IPS-15b (cell line): Measurements from ENCODE around the gene ERC2.

Source experiments
- H3K27me3 ChIP-seq: one replicate; pipeline ENCODE4 v1.6.1; 2013; ENCODE audit warnings: low read length; ENCODE audit not compliant: control insufficient read depth, insufficient read depth
- H3K36me3 ChIP-seq: one replicate; pipeline ENCODE4 v1.6.1; 2013; ENCODE audit warnings: low read length; ENCODE audit not compliant: control insufficient read depth, insufficient read depth
- H3K4me1 ChIP-seq: one replicate; pipeline ENCODE4 v1.6.1; 2013; ENCODE audit warnings: mild to moderate bottlenecking, low read length; ENCODE audit not compliant: control insufficient read depth, insufficient read depth
- H3K4me3 ChIP-seq: one replicate; pipeline ENCODE4 v1.5.1; 2013; ENCODE audit warnings: low read depth, low read length
- H3K9ac ChIP-seq: one replicate; pipeline ENCODE4 v1.6.1; 2013; ENCODE audit warnings: low read depth, mild to moderate bottlenecking, low read length
- H3K9me3 ChIP-seq: one replicate; pipeline ENCODE4 v1.6.1; 2013; ENCODE audit warnings: mild to moderate bottlenecking, low read length; ENCODE audit not compliant: control insufficient read depth, insufficient read depth

The ERC2 gene

GRCh38 chr3:56469141-56469540, 874 bp upstream of the ERC2 start:
- Histone ChIP-seq H3K27me3 (no peaks in the 10 kb centered on the region), H3K9ac (no peak overlapping the region), H3K36me3 (no peaks in the 10 kb centered on the region), H3K9me3 (no peaks in the 10 kb centered on the region), H3K4me3 (no peak overlapping the region), H3K4me1 (no peaks in the 10 kb centered on the region)

- Histone ChIP-seq H3K4me3 (peak overlapping the region; percentile 87), H3K9ac (peak overlapping the region; percentile 54), H3K27me3 (no peaks in the 10 kb centered on the region)
Measured at GRCh38 chr3:56467801-56468183, 475 bp downstream of the ERC2 start.

GRCh38 chr3:56467108-56467507, 1.2 kb downstream of the ERC2 start:
- no peaks in the 10 kb centered on the region for H3K4me1 ChIP-seq
- H3K4me3 ChIP-seq: peak overlapping the region; percentile 87
- H3K9ac ChIP-seq: no peak overlapping the region
- no peaks in the 10 kb centered on the region for H3K9me3 ChIP-seq
- H3K27me3 ChIP-seq: no peaks in the 10 kb centered on the region
- H3K36me3 ChIP-seq: no peaks in the 10 kb centered on the region

More at GRCh38 chr3:56467801-56468183, 475 bp downstream of the ERC2 start:
- H3K36me3 ChIP-seq: no peaks in the 10 kb centered on the region
- no peaks in the 10 kb centered on the region for H3K9me3 ChIP-seq
- no peaks in the 10 kb centered on the region for H3K4me1 ChIP-seq

- no peaks in the 10 kb centered on the region for H3K27me3 ChIP-seq
- H3K9ac ChIP-seq: no peak overlapping the region
- H3K36me3 ChIP-seq: no peaks in the 10 kb centered on the region
- no peak overlapping the region for H3K4me3 ChIP-seq
- H3K4me1 ChIP-seq: peaks cover 6% of the 10 kb centered on the region
- no peaks in the 10 kb centered on the region for H3K9me3 ChIP-seq
Measured at GRCh38 chr3:56459719-56460118, 8.5 kb downstream of the ERC2 start.

- peaks cover 6% of the 10 kb centered on the region for H3K4me1 ChIP-seq
- H3K36me3 ChIP-seq: no peaks in the 10 kb centered on the region
- no peak overlapping the region for H3K4me3 ChIP-seq
- H3K9ac ChIP-seq: no peak overlapping the region
- H3K9me3 ChIP-seq: no peaks in the 10 kb centered on the region
- H3K27me3 ChIP-seq: no peaks in the 10 kb centered on the region
Measured at GRCh38 chr3:56459104-56459496, 9.2 kb downstream of the ERC2 start.

- Histone ChIP-seq H3K9me3 (no peaks in the 10 kb centered on the region), H3K4me3 (no peak overlapping the region), H3K9ac (no peak overlapping the region), H3K27me3 (no peaks in the 10 kb centered on the region), H3K36me3 (no peaks in the 10 kb centered on the region), H3K4me1 (peaks cover 6% of the 10 kb centered on the region)
Measured at GRCh38 chr3:56458496-56459103, 9.7 kb downstream of the ERC2 start.

- Histone ChIP-seq H3K27me3 (no peaks in the 10 kb centered on the region), H3K4me3 (no peak overlapping the region), H3K9ac (no peak overlapping the region), H3K4me1 (peaks cover 6% of the 10 kb centered on the region), H3K9me3 (no peaks in the 10 kb centered on the region), H3K36me3 (no peaks in the 10 kb centered on the region)
Measured at GRCh38 chr3:56456117-56456516, 12.2 kb downstream of the ERC2 start.

- Histone ChIP-seq H3K9ac (no peak overlapping the region), H3K4me1 (no peaks in the 10 kb centered on the region)
Measured at GRCh38 chr3:56453011-56453410, 15.3 kb downstream of the ERC2 start.

GRCh38 chr3:56452085-56452484, 16.2 kb downstream of the ERC2 start:
- H3K36me3 ChIP-seq: no peaks in the 10 kb centered on the region
- H3K4me3 ChIP-seq: no peak overlapping the region
- no peaks in the 10 kb centered on the region for H3K4me1 ChIP-seq
- no peaks in the 10 kb centered on the region for H3K9me3 ChIP-seq
- no peak overlapping the region for H3K9ac ChIP-seq
- H3K27me3 ChIP-seq: no peaks in the 10 kb centered on the region

More at GRCh38 chr3:56453011-56453410, 15.3 kb downstream of the ERC2 start:
- no peaks in the 10 kb centered on the region for H3K27me3 ChIP-seq
- H3K9me3 ChIP-seq: no peaks in the 10 kb centered on the region
- H3K36me3 ChIP-seq: no peaks in the 10 kb centered on the region
- H3K4me3 ChIP-seq: no peak overlapping the region

- Histone ChIP-seq H3K36me3 (no peaks in the 10 kb centered on the region), H3K4me1 (no peaks in the 10 kb centered on the region), H3K4me3 (no peak overlapping the region), H3K9ac (no peak overlapping the region), H3K9me3 (no peaks in the 10 kb centered on the region), H3K27me3 (no peaks in the 10 kb centered on the region)
Measured at GRCh38 chr3:56443372-56443771, 24.9 kb downstream of the ERC2 start.

- Histone ChIP-seq H3K9me3 (no peaks in the 10 kb centered on the region), H3K9ac (no peak overlapping the region), H3K36me3 (no peaks in the 10 kb centered on the region), H3K27me3 (no peaks in the 10 kb centered on the region), H3K4me1 (no peaks in the 10 kb centered on the region), H3K4me3 (no peak overlapping the region)
Measured at GRCh38 chr3:56428667-56429066, 39.6 kb downstream of the ERC2 start.

- H3K4me3 ChIP-seq: no peak overlapping the region
Measured at GRCh38 chr3:56424885-56425284, 43.4 kb downstream of the ERC2 start.

More at GRCh38 chr3:56424885-56425284, 43.4 kb downstream of the ERC2 start:
- Histone ChIP-seq H3K27me3 (no peaks in the 10 kb centered on the region), H3K9me3 (no peaks in the 10 kb centered on the region), H3K9ac (no peak overlapping the region), H3K4me1 (no peaks in the 10 kb centered on the region), H3K36me3 (no peaks in the 10 kb centered on the region)
